Thyroid gland (tissue), 4 donors: ENCODE data around the gene NDUFAF8. TPM values are rescaled to one million over a fixed set of nuclear protein-coding genes. Genes with fewer than 3 reads are reported as not detected.

Source experiments
- DNase-seq, 2 donors: peaks; one replicate each; pipeline ENCODE4 v3.0.0-alpha.2; 2019
- H3K27ac ChIP-seq, 3 donors: fragments of 200-600 bp; sonication (generic); 1 replicate in 2 of 3; 2 replicates in 1 of 3; pipeline ENCODE4 v1.5.1; 2016 to 2019; ENCODE audit warnings: mild to moderate bottlenecking in 1 of 3, moderate library complexity in 1 of 3
- H3K27me3 ChIP-seq: fragments of 200-600 bp; sonication (generic); one replicate; pipeline ENCODE4 v1.5.1; 2019
- H3K36me3 ChIP-seq, 2 donors: fragments of 200-600 bp; sonication (generic); one replicate each; pipeline ENCODE4 v1.5.1; 2016 to 2019
- H3K4me1 ChIP-seq, 2 donors: fragments of 200-600 bp; sonication (generic); one replicate each; pipeline ENCODE4 v1.5.1; 2017 to 2019
- H3K4me3 ChIP-seq, 3 donors: fragments of 200-600 bp; sonication (generic); replicated peaks in 1 of 3; 1 replicate in 2 of 3; 2 replicates in 1 of 3; pipeline ENCODE4 v1.5.1; 2016; ENCODE audit warnings: mild to moderate bottlenecking in 1 of 3
- H3K9me3 ChIP-seq: fragments of 200-600 bp; sonication (generic); one replicate; pipeline ENCODE4 v1.5.1; 2017
- POLR2A ChIP-seq, 2 donors: fragments of 450-650 bp; IDR thresholded peaks; one replicate each; pipeline ENCODE4 v1.6.1; 2017; ENCODE audit warnings: antibody characterized with exemption in 2 of 2, mild to moderate bottlenecking in 2 of 2, moderate library complexity in 1 of 2
- WGBS, 2 donors: methylation state at CpG; one replicate each; pipeline ENCODE4 v1.1.5; 2017; 5-methylcytosine and 5-hydroxymethylcytosine counted together
- intact Hi-C: fragments of 100-400 bp; cut with DNase I; formaldehyde crosslinking; loops from one replicate; pipeline ENCODE4 v1.15.1; 2023
- total RNA-seq, 4 donors: library from RNA; depleted of rRNA; stranded (reverse); fragments of >200 nt; gene quantifications; one replicate each; pipeline ENCODE4 v1.2.3, GENCODE V29; 2016
- TF ChIP-seq, protein P1 (sequence below), 6 experiments: fragments of 200-600 bp in 3 of 6; fragments of 450-650 bp in 3 of 6; sonication (generic) in 3 of 6; IDR thresholded peaks; one replicate each; pipeline ENCODE4 v1.5.1; 2016 to 2019; ENCODE audit warnings: antibody characterized with exemption in 6 of 6, mild to moderate bottlenecking in 2 of 6, inconsistent platforms in 1 of 6, moderate library complexity in 1 of 6

NDUFAF8 gene
- total RNA-seq, 4 donors from 2014 or later = 17.0 to 107 (median 53.7) TPM

DNA sequence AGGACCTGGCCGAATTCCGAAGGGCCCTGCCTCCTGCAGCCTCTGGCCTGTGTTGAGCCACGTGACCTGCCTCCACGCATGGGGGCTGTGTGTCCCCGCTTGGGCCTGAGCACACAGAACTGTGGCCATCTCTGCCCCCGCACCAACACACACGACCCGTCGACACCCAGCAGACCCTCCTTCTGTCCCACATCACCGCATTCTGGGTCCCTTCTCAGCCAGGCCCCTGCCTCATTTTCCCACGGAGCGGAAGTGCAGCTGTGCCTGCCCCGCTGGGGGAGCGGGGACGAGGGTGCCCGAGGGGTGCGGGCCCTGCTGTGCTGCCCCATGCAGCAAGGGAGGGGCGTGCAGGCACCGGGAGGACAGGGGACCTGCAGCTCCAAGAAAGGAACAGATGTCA, 18.4 kb downstream of the NDUFAF8 start:
- WGBS, 2 donors = 84 to 98% methylated on average over 12 to 13 of the region's 19 CpGs
- Histone ChIP-seq H3K36me3 (peaks cover 27 to 28% of the 10 kb centered on the region in 2 donors), H3K4me1 (peaks cover 31 to 33% of the 10 kb centered on the region in 2 donors), H3K4me3 (no peak overlapping the region), H3K27ac (peak overlapping the region in 1 of 3 donors; percentile 99), H3K27me3 (no peaks in the 10 kb centered on the region), H3K9me3 (no peaks in the 10 kb centered on the region)
- intact Hi-C loops = no loop called here
- DNase-seq = no peak
- TF ChIP-seq, protein P1, sequence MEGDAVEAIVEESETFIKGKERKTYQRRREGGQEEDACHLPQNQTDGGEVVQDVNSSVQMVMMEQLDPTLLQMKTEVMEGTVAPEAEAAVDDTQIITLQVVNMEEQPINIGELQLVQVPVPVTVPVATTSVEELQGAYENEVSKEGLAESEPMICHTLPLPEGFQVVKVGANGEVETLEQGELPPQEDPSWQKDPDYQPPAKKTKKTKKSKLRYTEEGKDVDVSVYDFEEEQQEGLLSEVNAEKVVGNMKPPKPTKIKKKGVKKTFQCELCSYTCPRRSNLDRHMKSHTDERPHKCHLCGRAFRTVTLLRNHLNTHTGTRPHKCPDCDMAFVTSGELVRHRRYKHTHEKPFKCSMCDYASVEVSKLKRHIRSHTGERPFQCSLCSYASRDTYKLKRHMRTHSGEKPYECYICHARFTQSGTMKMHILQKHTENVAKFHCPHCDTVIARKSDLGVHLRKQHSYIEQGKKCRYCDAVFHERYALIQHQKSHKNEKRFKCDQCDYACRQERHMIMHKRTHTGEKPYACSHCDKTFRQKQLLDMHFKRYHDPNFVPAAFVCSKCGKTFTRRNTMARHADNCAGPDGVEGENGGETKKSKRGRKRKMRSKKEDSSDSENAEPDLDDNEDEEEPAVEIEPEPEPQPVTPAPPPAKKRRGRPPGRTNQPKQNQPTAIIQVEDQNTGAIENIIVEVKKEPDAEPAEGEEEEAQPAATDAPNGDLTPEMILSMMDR (IDR thresholded peaks at IDR 0.05) = no peak
- TF ChIP-seq POLR2A (IDR thresholded peaks at IDR 0.05) = no peak

DNA sequence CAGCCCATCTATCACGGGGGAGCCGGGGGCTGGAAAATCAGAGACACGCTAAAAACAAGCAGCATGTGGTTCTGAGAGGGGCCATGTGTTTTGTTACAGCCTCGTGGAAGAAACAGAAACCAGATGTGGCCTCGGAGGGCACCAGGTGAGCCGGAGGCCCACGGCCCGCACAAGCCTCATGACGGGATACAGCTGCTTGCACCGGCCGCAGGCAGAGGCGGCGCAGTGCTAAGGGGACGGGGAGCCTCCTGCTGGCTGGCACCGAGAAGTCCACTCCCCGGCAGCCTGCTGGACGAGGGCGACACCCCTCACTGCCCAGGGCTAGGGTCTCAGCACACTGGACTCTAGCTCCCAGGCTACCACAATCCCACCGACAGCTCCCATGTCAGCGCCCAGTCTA, 19.2 kb downstream of the NDUFAF8 start:
- 90 to 100% methylated on average over 14 to 20 of the region's 20 CpGs for WGBS, 2 donors
- TF ChIP-seq, protein P1 (IDR thresholded peaks at IDR 0.05) = no peak
- no peak for TF ChIP-seq POLR2A (IDR thresholded peaks at IDR 0.05)
- Histone ChIP-seq H3K27me3 (no peaks in the 10 kb centered on the region), H3K36me3 (peaks cover 29 to 34% of the 10 kb centered on the region in 2 donors), H3K4me1 (peaks cover 31 to 33% of the 10 kb centered on the region in 2 donors), H3K4me3 (no peak overlapping the region), H3K27ac (no peak overlapping the region), H3K9me3 (no peaks in the 10 kb centered on the region)
- DNase-seq = no peak
- intact Hi-C loops = no loop called here

DNA sequence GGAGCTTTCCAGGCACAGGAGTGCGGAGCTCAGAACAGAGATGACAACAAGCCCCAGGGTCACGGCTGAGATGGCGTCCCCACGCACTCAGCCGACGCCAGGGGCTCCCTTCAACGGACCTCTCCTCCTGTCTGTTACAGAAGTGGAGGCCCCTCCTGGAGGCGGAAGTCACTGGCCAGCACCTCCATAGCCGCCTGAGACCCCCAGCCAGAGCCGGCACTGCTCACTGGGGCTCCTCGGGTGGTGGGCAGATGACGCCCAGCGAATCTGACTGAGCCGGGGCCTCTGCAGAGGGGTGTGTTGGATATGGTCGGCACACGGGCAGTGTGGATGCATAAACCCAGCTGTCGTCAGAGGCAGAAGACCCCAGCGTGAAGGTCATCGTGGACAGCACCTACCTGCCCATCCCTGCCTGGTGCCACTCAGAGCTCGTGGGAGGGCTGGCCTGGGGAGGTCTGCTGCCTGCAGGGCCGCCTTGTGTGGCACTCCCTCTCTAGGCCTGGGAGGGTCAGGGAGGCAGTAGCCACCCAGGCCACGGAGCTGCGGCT, 20.0 kb downstream of the NDUFAF8 start:
- no peak overlapping the region for H3K27ac ChIP-seq
- H3K4me1 ChIP-seq = peaks cover 29% of the 10 kb centered on the region in 2 donors
- no peak overlapping the region for H3K4me3 ChIP-seq
- no peak for TF ChIP-seq POLR2A (IDR thresholded peaks at IDR 0.05)
- TF ChIP-seq, protein P1 (IDR thresholded peaks at IDR 0.05) = no peak
- intact Hi-C loops = no loop called here
- 97 to 99% methylated on average over 12 to 14 of the region's 23 CpGs for WGBS, 2 donors
- no peaks in the 10 kb centered on the region for H3K9me3 ChIP-seq
- peaks cover 37 to 43% of the 10 kb centered on the region in 2 donors for H3K36me3 ChIP-seq
- H3K27me3 ChIP-seq = no peaks in the 10 kb centered on the region
- no peak for DNase-seq

DNA sequence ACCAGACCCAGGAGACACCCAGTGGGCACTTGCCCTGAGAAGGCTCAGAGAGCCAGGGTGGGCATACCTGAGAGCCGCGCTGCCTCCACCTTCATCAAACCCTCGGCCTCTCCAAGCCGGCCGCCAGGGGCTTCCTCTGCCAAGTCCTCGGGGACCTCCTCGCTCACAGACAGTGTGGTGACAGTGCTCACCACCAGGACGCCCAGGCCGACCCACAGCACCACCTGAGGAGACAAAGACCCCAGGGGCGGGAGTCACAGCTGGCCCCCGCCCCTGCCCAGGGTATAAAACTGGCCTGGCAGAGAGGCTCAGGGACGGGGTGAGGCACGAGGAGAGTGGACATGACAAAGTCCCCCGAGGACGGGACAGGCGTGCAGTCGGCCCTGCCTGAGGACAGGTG, 21.1 kb downstream of the NDUFAF8 start:
- no peak overlapping the region for H3K4me3 ChIP-seq
- TF ChIP-seq POLR2A (IDR thresholded peaks at IDR 0.05) = no peak
- TF ChIP-seq, protein P1 (IDR thresholded peaks at IDR 0.05) = no peak
- no peaks in the 10 kb centered on the region for H3K27me3 ChIP-seq
- peaks cover 18 to 19% of the 10 kb centered on the region in 2 donors for H3K4me1 ChIP-seq
- peaks cover 40 to 50% of the 10 kb centered on the region in 2 donors for H3K36me3 ChIP-seq
- no peak for DNase-seq
- 97% methylated on average over 8 of the region's 17 CpGs; no CpG with 5 or more reads in 1 of the 2 donors for WGBS, 2 donors
- intact Hi-C loops = no loop called here
- no peak overlapping the region for H3K27ac ChIP-seq
- no peaks in the 10 kb centered on the region for H3K9me3 ChIP-seq

DNA sequence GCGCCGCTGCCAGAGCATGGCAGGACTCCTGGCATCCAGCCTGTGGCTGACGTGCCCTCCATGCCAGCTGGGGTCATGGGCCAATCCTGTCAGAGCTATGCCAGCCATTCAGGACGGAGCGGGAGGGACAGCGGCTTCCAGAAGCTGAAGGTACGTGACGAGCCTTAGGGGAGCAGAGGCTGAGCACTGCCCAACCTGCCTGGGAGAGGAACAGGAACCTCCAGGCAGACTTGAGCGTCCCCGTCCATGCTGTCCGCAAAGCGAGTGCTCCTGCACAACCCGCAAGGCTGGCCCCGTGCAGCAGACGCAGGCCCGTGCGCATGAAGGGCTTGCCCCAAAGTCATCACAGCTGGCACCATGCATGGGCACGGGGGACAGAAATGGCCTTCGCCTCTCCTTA, 21.5 kb downstream of the NDUFAF8 start:
- H3K27me3 ChIP-seq = no peaks in the 10 kb centered on the region
- no peak overlapping the region for H3K27ac ChIP-seq
- no peaks in the 10 kb centered on the region for H3K9me3 ChIP-seq
- no peak for TF ChIP-seq POLR2A (IDR thresholded peaks at IDR 0.05)
- intact Hi-C loops = no loop called here
- peaks cover 40 to 50% of the 10 kb centered on the region in 2 donors for H3K36me3 ChIP-seq
- 95 to 100% methylated on average over 1 to 16 of the region's 19 CpGs for WGBS, 2 donors
- H3K4me1 ChIP-seq = peaks cover 13 to 14% of the 10 kb centered on the region in 2 donors
- no peak overlapping the region for H3K4me3 ChIP-seq
- DNase-seq = no peak
